H1 (cell line): Measurements from ENCODE around the gene CDRT4. TPM values are rescaled to one million over a fixed set of nuclear protein-coding genes. Genes with fewer than 3 reads are reported as not detected.
"Not testable (repeated sequence)": the region's sequence is repeated elsewhere in the genome, so short reads cannot be mapped to it uniquely, and the experiment has no call there.

Source experiments
- CTCF ChIA-PET: fragments of 300-600 bp; sonication (Branson Sonifier 250); formaldehyde crosslinking; loops from one replicate; lab custom pipeline; 2021; ENCODE audit not compliant: partially characterized antibody; lab: Charles Lee
- POLR2A ChIA-PET: fragments of 300-600 bp; sonication (Branson Sonifier 250); formaldehyde crosslinking; loops from one replicate; lab custom pipeline; 2021; ENCODE audit warnings: inconsistent platforms; ENCODE audit not compliant: partially characterized antibody; lab: Charles Lee
- DNase-seq, 2 experiments: peaks; one replicate each; pipeline versions ENCODE4 v3.0.0 to v3.0.0-alpha.2; 2010 to 2022; ENCODE audit warnings: low spot score in 2 of 2, low read depth in 1 of 2, mixed read lengths in 1 of 2
- FAIRE-seq: peaks from 2 replicates; lab custom pipeline; 2011; peaks lifted over from hg19 to GRCh38; lab: Jason Lieb, UNC
- H2AFZ ChIP-seq: 2 replicates; pipeline ENCODE4 v1.8.1; 2012; ENCODE audit warnings: low read length, inconsistent platforms
- H2AK5ac ChIP-seq: 2 replicates; pipeline ENCODE4 v1.6.1; 2013; ENCODE audit warnings: low read depth, low read length
- H2BK120ac ChIP-seq: replicated peaks from 2 replicates; pipeline ENCODE3; 2013; ENCODE audit warnings: low read depth, low read length, inconsistent platforms
- H2BK12ac ChIP-seq: 2 replicates; pipeline ENCODE4 v1.6.1; 2013; ENCODE audit warnings: low read depth, low read length
- H2BK15ac ChIP-seq: 2 replicates; pipeline ENCODE4 v1.6.1; 2013; ENCODE audit warnings: low read length
- H2BK20ac ChIP-seq: 2 replicates; pipeline ENCODE4 v1.6.1; 2013; ENCODE audit warnings: low read length
- H2BK5ac ChIP-seq: 2 replicates; pipeline ENCODE4 v1.6.1; 2013; ENCODE audit warnings: low read depth, low read length
- H3K14ac ChIP-seq: 2 replicates; pipeline ENCODE4 v1.6.1; 2013; ENCODE audit warnings: inconsistent platforms; ENCODE audit not compliant: insufficient read length
- H3K18ac ChIP-seq: 2 replicates; pipeline ENCODE4 v1.6.1; 2013; ENCODE audit warnings: low read length; ENCODE audit errors: extremely low read depth
- H3K23ac ChIP-seq: 2 replicates; pipeline ENCODE4 v1.6.1; 2013; ENCODE audit warnings: inconsistent platforms; ENCODE audit not compliant: insufficient read length
- H3K23me2 ChIP-seq: 2 replicates; pipeline ENCODE4 v1.6.1; 2013; ENCODE audit warnings: low read depth, low read length
- H3K27ac ChIP-seq: 2 replicates; pipeline ENCODE4 v1.6.1; 2011; ENCODE audit warnings: low read depth, low read length, inconsistent platforms
- H3K27me3 ChIP-seq, 4 experiments: replicated peaks in 1 of 4; 1 replicate in 1 of 4; 2 replicates in 3 of 4; pipeline versions ENCODE4 v1.6.1 to v1.8.1; 2011 to 2013; ENCODE audit warnings: low read length in 3 of 4, mild to moderate bottlenecking in 3 of 4, inconsistent platforms in 2 of 4, mixed read lengths in 2 of 4, moderate library complexity in 1 of 4; ENCODE audit not compliant: control insufficient read depth in 3 of 4, insufficient read depth in 3 of 4; ENCODE audit errors: extremely low read depth in 1 of 4
- H3K36me3 ChIP-seq, 4 experiments: 2 replicates each; pipeline versions ENCODE4 v1.6.1 to v1.8.1; 2011 to 2013; ENCODE audit warnings: mild to moderate bottlenecking in 4 of 4, low read length in 3 of 4, moderate library complexity in 2 of 4, control low read depth in 1 of 4, inconsistent platforms in 1 of 4; ENCODE audit not compliant: insufficient read depth in 4 of 4, control insufficient read depth in 2 of 4
- H3K4ac ChIP-seq: replicated peaks from 2 replicates; pipeline ENCODE3; 2013; ENCODE audit warnings: low read length, low read depth, mixed read lengths, inconsistent platforms; ENCODE audit not compliant: insufficient read length
- H3K4me1 ChIP-seq, 4 experiments: replicated peaks in 1 of 4; 1 replicate in 1 of 4; 2 replicates in 3 of 4; pipeline versions ENCODE4 v1.6.1 to v1.8.1; 2011 to 2013; ENCODE audit warnings: low read length in 3 of 4, inconsistent platforms in 2 of 4, mixed read lengths in 1 of 4; ENCODE audit not compliant: insufficient read depth in 4 of 4, control insufficient read depth in 3 of 4
- H3K4me2 ChIP-seq, 2 experiments: 2 replicates each; pipeline versions ENCODE4 v1.6.1 to v1.8.1; 2011 to 2013; ENCODE audit warnings: low read depth in 2 of 2, low read length in 2 of 2, control low read depth in 1 of 2, inconsistent platforms in 1 of 2, mild to moderate bottlenecking in 1 of 2; ENCODE audit not compliant: insufficient read depth in 1 of 2
- H3K4me3 ChIP-seq, 4 experiments: fragments of 200-600, 300-600 bp in 1 of 4; sonication (generic), shearing (Covaris generic), sonication (Bioruptor Twin) in 1 of 4; 2 replicates each; pipeline versions ENCODE4 v1.5.1 to v1.8.1; 2011 to 2016; ENCODE audit warnings: low read length in 4 of 4, low read depth in 3 of 4, control low read depth in 2 of 4, inconsistent platforms in 2 of 4, mild to moderate bottlenecking in 2 of 4, mixed read lengths in 1 of 4, moderate library complexity in 1 of 4; ENCODE audit not compliant: insufficient read depth in 2 of 4; ENCODE audit errors: extremely low read depth in 1 of 4
- H3K56ac ChIP-seq: replicated peaks from 2 replicates; pipeline ENCODE3; 2013; ENCODE audit warnings: low read depth, mild to moderate bottlenecking, mixed read lengths, low read length, inconsistent platforms; ENCODE audit not compliant: insufficient read length
- H3K79me1 ChIP-seq: 2 replicates; pipeline ENCODE4 v1.6.1; 2013; ENCODE audit warnings: low read depth, low read length, control low read depth
- H3K79me2 ChIP-seq, 2 experiments: 2 replicates each; pipeline versions ENCODE4 v1.6.1 to v1.8.1; 2012 to 2013; ENCODE audit warnings: low read length in 2 of 2, mild to moderate bottlenecking in 2 of 2, inconsistent platforms in 1 of 2; ENCODE audit not compliant: insufficient read depth in 2 of 2, control insufficient read depth in 1 of 2
- H3K9ac ChIP-seq, 4 experiments: replicated peaks in 1 of 4; 1 replicate in 1 of 4; 2 replicates in 3 of 4; pipeline versions ENCODE4 v1.6.1 to v1.8.1; 2011 to 2013; ENCODE audit warnings: low read depth in 3 of 4, low read length in 3 of 4, control low read depth in 2 of 4, mild to moderate bottlenecking in 2 of 4, moderate library complexity in 2 of 4, inconsistent platforms in 1 of 4; ENCODE audit errors: extremely low read depth in 1 of 4
- H3K9me3 ChIP-seq, 2 experiments: 2 replicates each; pipeline versions ENCODE4 v1.6.1 to v1.8.1; 2012 to 2013; ENCODE audit warnings: mild to moderate bottlenecking in 2 of 2, moderate library complexity in 2 of 2, control low read depth in 1 of 2, inconsistent platforms in 1 of 2, low read depth in 1 of 2, low read length in 1 of 2, mixed read lengths in 1 of 2; ENCODE audit not compliant: insufficient read depth in 2 of 2
- H4K20me1 ChIP-seq, 2 experiments: replicated peaks in 1 of 2; 2 replicates each; pipeline versions ENCODE3 to v1.8.1; 2011 to 2013; ENCODE audit warnings: inconsistent platforms in 2 of 2, low read length in 2 of 2, mild to moderate bottlenecking in 1 of 2; ENCODE audit not compliant: insufficient read depth in 2 of 2, control insufficient read depth in 1 of 2
- H4K5ac ChIP-seq: 2 replicates; pipeline ENCODE4 v1.6.1; 2013; ENCODE audit warnings: low read length, low read depth, mixed read lengths, inconsistent platforms; ENCODE audit not compliant: insufficient read length
- H4K8ac ChIP-seq: 2 replicates; pipeline ENCODE4 v1.8.0; 2013; ENCODE audit warnings: mild to moderate bottlenecking, moderate library complexity, low read length, inconsistent platforms; ENCODE audit not compliant: insufficient read depth; ENCODE audit errors: extremely low read depth
- H4K91ac ChIP-seq: replicated peaks from 2 replicates; pipeline ENCODE3; 2013; ENCODE audit warnings: low read length, mixed read lengths, inconsistent platforms; ENCODE audit not compliant: insufficient read length
- WGBS, 2 experiments: shearing (Covaris generic) in 1 of 2; methylation state at CpG; one replicate each; pipeline versions ENCODE4 v1.1.6 to v1.1.7; 2013 to 2015; ENCODE audit warnings: low lambda C conversion rate in 2 of 2, mixed read lengths in 2 of 2, inconsistent platforms in 1 of 2, low coverage in 1 of 2, missing lambda C conversion rate in 1 of 2; ENCODE audit not compliant: insufficient replicate concordance in 2 of 2, insufficient coverage in 1 of 2, insufficient read length in 1 of 2; ENCODE audit errors: extremely low coverage in 1 of 2, missing lambda C conversion rate in 1 of 2; 5-methylcytosine and 5-hydroxymethylcytosine counted together
- polyA plus RNA-seq, 7 experiments: library from polyadenylated mRNA; depleted of rRNA in 3 of 7; stranded (reverse) in 5 of 7; unstranded in 2 of 7; fragments of >200 nt in 5 of 7; fragments of 200-250 nt in 2 of 7; gene quantifications; 1 replicate in 5 of 7; 2 replicates in 1 of 7; 4 replicates in 1 of 7; pipeline versions ENCODE4 v1.2.1 to v1.2.3, GENCODE V29; 2011 to 2013; ENCODE audit warnings: missing spikeins in 2 of 7, mixed read lengths in 2 of 7
- total RNA-seq: library from RNA; stranded (reverse); fragmentation: NEBNext Ultra II Directional; extraction: Animal tissue kit (Norgen Biotek cat#: 25700); gene quantifications from 2 replicates; pipeline ENCODE4 v1.2.1, GENCODE V29; 2021

CDRT4 gene
- total and polyA plus RNA-seq, 2 of the 8 experiments (the other 6 are each of a cell fraction or from before 2014, with no cell fraction given), result 2.6 to 5.6 TPM

GRCh38 chr17:15439205-15439985 is 28.0 kb downstream of the CDRT4 start:
- H2BK120ac ChIP-seq, H3K27me3 ChIP-seq, H3K4me1 ChIP-seq, H4K20me1 ChIP-seq, H3K79me1 ChIP-seq, DNase-seq, H3K27ac ChIP-seq, H3K9me3 ChIP-seq, FAIRE-seq, H3K18ac ChIP-seq, H2BK20ac ChIP-seq, H2BK5ac ChIP-seq, H3K4ac ChIP-seq, H3K79me2 ChIP-seq, H2AFZ ChIP-seq, H3K14ac ChIP-seq, H3K56ac ChIP-seq, H2AK5ac ChIP-seq, H4K8ac ChIP-seq, H4K5ac ChIP-seq, H3K4me2 ChIP-seq, POLR2A ChIA-PET, H3K23ac ChIP-seq, H2BK15ac ChIP-seq, H3K9ac ChIP-seq, H4K91ac ChIP-seq, H2BK12ac ChIP-seq, H3K23me2 ChIP-seq, H3K4me3 ChIP-seq: not testable (repeated sequence)
- CTCF ChIA-PET, result interaction anchor here (0.6 to 5.8 kb wide), 5 partner anchors 12 to 347 kb away, joined by 3 to 64 read pairs (median 5); no protein-coding TSS in a partner anchor
- peaks cover 3 to 11% (median 4%) of the 10 kb centered on the region in 4 experiments; a peak in 5 of 8 replicates for H3K36me3 ChIP-seq
- WGBS, 2 experiments, result 93% methylated on average over 8 of the region's 8 CpGs; no CpG with 5 or more reads in 1 of the 2 experiments
